ENCODE results near the gene SECISBP2.

- TF ChIP-seq CTCF (IDR thresholded peaks at IDR 0.05; ENCODE audit: low read length), result no peak
- no peak for TF ChIP-seq EZH2 (IDR thresholded peaks at IDR 0.05; ENCODE audit: borderline replicate concordance, low read length)
Measured at GRCh38 chr9:89374176-89374575, 55.9 kb downstream of the SECISBP2 start.
